Activated B cell treated with CpG ODN at 0.5 μM for 24 hours (primary cell): ENCODE measurements around the gene PRSS21. TPM values are rescaled to one million over a fixed set of nuclear protein-coding genes. Genes with fewer than 3 reads are reported as not detected.

ENCODE experiments used
- ATAC-seq: fragments of 200-7000 bp; cut with Tn5 transposase; one replicate; pipeline ENCODE4 v1.10.0; 2021; ENCODE audit warnings: low read depth, mild to moderate bottlenecking, moderate library complexity
- CTCF ChIA-PET: fragments of 350-600 bp; sonication (Branson Sonifier 250); formaldehyde crosslinking; loops from one replicate; lab custom pipeline; 2021; ENCODE audit warnings: antibody characterized with exemption; lab: Charles Lee
- POLR2A ChIA-PET: fragments of 350-600 bp; sonication (Branson Sonifier 250); formaldehyde crosslinking; loops from one replicate; lab custom pipeline; 2021; ENCODE audit warnings: antibody characterized with exemption; lab: Charles Lee
- DNase-seq: peaks from one replicate; pipeline ENCODE4 v3.0.0; 2022
- H3K27ac Mint-ChIP-seq: one replicate; pipeline ENCODE4 v1.8.0; 2020; ENCODE audit warnings: mixed read lengths
- H3K27me3 Mint-ChIP-seq: one replicate; pipeline ENCODE4 v1.8.0; 2021; ENCODE audit warnings: mixed read lengths
- H3K36me3 Mint-ChIP-seq: one replicate; pipeline ENCODE4 v1.8.0; 2021; ENCODE audit warnings: low read depth, mixed read lengths
- H3K4me1 Mint-ChIP-seq: one replicate; pipeline ENCODE4 v1.8.0; 2021; ENCODE audit warnings: mixed read lengths
- H3K4me3 Mint-ChIP-seq: one replicate; pipeline ENCODE4 v1.8.0; 2020; ENCODE audit warnings: mild to moderate bottlenecking, mixed read lengths
- H3K9me3 Mint-ChIP-seq: one replicate; pipeline ENCODE4 v1.8.0; 2020; ENCODE audit warnings: mixed read lengths
- CTCF ChIP-seq: fragments of 200-600 bp; IDR thresholded peaks from one replicate; pipeline ENCODE4 v1.8.0; 2022; ENCODE audit warnings: antibody characterized with exemption, mild to moderate bottlenecking
- intact Hi-C: fragments of 100-400 bp; cut with micrococcal nuclease; formaldehyde crosslinking; loops from one replicate; pipeline ENCODE4 v1.15.1; 2024
- total RNA-seq: library from RNA; stranded (reverse); gene quantifications from 2 replicates; pipeline ENCODE4 v1.2.3, GENCODE V29; 2022

Gene PRSS21
- total RNA-seq, 1 donor from 2014 or later, result 2.4 TPM

GRCh38 chr16:2782583-2783351 is 34.3 kb upstream of the PRSS21 start:
- CTCF ChIA-PET, result no interaction called here
- ATAC-seq (no peak), DNase-seq (no peak)
- peaks cover 11% of the 10 kb centered on the region for H3K27me3 Mint-ChIP-seq
- peaks cover 6% of the 10 kb centered on the region for H3K36me3 Mint-ChIP-seq
- H3K4me1 Mint-ChIP-seq, result peaks cover 19% of the 10 kb centered on the region
- TF ChIP-seq CTCF, result no peak
- intact Hi-C loops, result no loop called here
- no peak overlapping the region for H3K4me3 Mint-ChIP-seq
- H3K9me3 Mint-ChIP-seq, result no peaks in the 10 kb centered on the region
- no peak overlapping the region for H3K27ac Mint-ChIP-seq
- POLR2A ChIA-PET, result no interaction called here

DNA sequence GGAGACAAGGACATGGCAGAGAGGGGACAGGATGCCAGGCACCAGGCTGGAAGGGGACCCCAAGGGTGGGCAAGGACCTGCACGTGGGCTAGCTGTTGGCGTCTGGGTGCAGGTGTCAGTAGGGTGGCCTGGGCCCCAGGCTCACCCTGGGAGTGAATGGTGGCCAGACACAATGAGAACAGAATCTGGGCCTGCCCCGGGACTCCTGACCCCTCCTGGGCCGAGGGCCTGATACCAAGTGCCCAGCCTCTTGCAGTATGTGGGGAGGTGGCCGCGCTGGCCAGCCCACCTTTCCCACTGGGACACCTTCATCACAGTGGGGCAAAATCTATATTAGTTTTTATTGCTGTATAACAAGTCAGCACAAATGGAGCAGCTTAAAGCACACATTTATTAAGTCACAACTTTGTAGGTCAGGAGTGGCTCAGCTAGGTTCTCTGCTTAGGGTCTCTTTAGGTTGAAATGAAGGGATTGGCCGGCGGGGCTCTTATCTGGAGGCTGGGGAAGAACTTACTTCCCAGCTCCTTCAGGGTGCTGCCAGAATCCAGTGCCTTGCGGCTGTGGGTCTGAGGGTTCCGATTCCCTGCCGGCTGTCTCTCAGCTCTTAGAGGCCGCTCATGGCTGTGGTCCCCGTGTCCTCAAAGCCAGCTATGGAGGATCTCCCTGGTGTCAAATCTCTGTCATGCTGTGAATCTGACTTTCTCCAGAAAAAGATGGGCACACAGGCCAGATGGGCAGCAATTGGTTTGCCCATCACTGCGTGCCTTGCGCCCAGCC is 33.3 kb upstream of the PRSS21 start:
- intact Hi-C loops, result no loop called here
- Mint-ChIP-seq H3K27me3 (peaks cover 16% of the 10 kb centered on the region), H3K4me3 (peak overlapping the region; percentile 47), H3K27ac (no peak overlapping the region), H3K36me3 (no peaks in the 10 kb centered on the region), H3K9me3 (no peaks in the 10 kb centered on the region), H3K4me1 (peaks cover 9% of the 10 kb centered on the region)
- DNase-seq (no peak), ATAC-seq (no peak)
- POLR2A ChIA-PET, result interaction anchor here (0.7 to 0.9 kb wide), 2 partner anchors 31 to 84 kb away, joined by 3 to 5 read pairs; partner anchors contain the start of gene SRRM2
- CTCF ChIA-PET, result no interaction called here
- no peak for TF ChIP-seq CTCF

DNA sequence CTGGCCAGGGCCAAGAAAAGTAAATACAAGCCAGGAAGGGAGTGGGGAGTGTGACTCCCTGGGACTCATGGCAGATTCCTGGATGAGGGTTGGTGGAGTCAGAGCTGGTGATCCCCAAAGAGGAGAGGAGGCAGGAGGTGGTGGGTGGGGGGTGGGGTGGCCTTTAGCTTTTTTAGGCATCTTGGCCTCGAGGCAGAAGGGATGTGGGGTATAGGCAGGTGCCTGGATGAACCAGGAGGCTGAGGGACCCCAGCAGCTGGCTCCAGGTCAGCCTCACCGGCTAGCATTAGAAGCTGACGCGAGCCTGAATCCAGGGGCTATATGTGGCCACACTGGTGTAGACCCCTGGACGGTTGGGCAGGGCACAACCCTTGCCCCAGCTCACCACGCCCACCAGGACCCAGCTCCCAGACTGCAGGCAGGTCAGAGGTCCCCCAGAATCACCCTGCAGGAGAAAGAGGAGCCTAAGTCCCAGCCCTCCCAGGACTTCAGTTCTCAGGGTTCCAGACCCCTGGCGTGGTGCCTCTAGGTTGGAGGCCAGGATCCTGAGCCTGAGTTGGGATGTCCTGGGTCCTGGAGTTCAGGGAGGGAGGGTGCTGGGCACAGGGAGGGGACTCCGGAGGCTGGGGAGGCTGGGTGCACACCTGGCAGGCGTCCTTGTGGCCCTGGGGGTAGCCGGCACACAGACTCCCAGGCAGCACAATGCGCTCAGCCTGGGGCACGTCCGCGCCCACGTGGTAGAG is 32.5 kb upstream of the PRSS21 start:
- peak overlapping the region; percentile 79 for H3K4me3 Mint-ChIP-seq
- intact Hi-C loops, result no loop called here
- CTCF ChIA-PET, result no interaction called here
- TF ChIP-seq CTCF, result no peak
- H3K27me3 Mint-ChIP-seq, result peaks cover 19% of the 10 kb centered on the region
- H3K9me3 Mint-ChIP-seq, result no peaks in the 10 kb centered on the region
- no peak overlapping the region for H3K27ac Mint-ChIP-seq
- POLR2A ChIA-PET, result interaction anchor here (0.9 kb wide), 1 partner anchor 32 kb away, joined by 5 read pairs; the partner anchor contains the start of gene SRRM2
- DNase-seq (no peak), ATAC-seq (no peak)
- no peaks in the 10 kb centered on the region for H3K36me3 Mint-ChIP-seq
- H3K4me1 Mint-ChIP-seq, result peaks cover 7% of the 10 kb centered on the region

- peak; percentile 42 for DNase-seq
- ATAC-seq, result peak; percentile 66
- Mint-ChIP-seq H3K27ac (no peak overlapping the region), H3K36me3 (no peaks in the 10 kb centered on the region), H3K4me3 (peak overlapping the region; percentile 79), H3K9me3 (no peaks in the 10 kb centered on the region), H3K27me3 (peaks cover 25% of the 10 kb centered on the region), H3K4me1 (peaks cover 7% of the 10 kb centered on the region)
- no peak for TF ChIP-seq CTCF
- intact Hi-C loops, result no loop called here
- POLR2A ChIA-PET, result interaction anchor here (1.5 kb wide), 1 partner anchor 8 kb away, joined by 4 read pairs; the partner anchor contains the start of gene ELOB
- CTCF ChIA-PET, result no interaction called here
Observed at GRCh38 chr16:2785101-2785991, 31.7 kb upstream of the PRSS21 start.
